Ascending aorta (tissue), 2 donors: ENCODE data around the gene ZW10. TPM values are rescaled to one million over a fixed set of nuclear protein-coding genes. Genes with fewer than 3 reads are reported as not detected.
"Not testable (repeated sequence)": the region's sequence is repeated elsewhere in the genome, so short reads cannot be mapped to it uniquely, and the experiment has no call there.

Experiments used
- DNase-seq, 2 donors: peaks; one replicate each; pipeline ENCODE4 v3.0.0-alpha.2; 2019; ENCODE audit warnings: low spot score in 2 of 2
- H3K27ac ChIP-seq, 2 donors: fragments of 200-600 bp; sonication (generic); one replicate each; pipeline ENCODE4 v1.5.1; 2016 to 2017; ENCODE audit warnings: mild to moderate bottlenecking in 1 of 2
- H3K27me3 ChIP-seq: fragments of 200-600 bp; sonication (generic); one replicate; pipeline ENCODE4 v1.5.1; 2017
- H3K36me3 ChIP-seq, 2 donors: fragments of 200-600 bp; sonication (generic); one replicate each; pipeline ENCODE4 v1.5.1; 2016
- H3K4me1 ChIP-seq, 2 donors: fragments of 200-600 bp; sonication (generic); one replicate each; pipeline ENCODE4 v1.5.1; 2016 to 2017; ENCODE audit warnings: mild to moderate bottlenecking in 1 of 2
- H3K4me3 ChIP-seq, 2 donors: fragments of 200-600 bp; sonication (generic); one replicate each; pipeline ENCODE4 v1.5.1; 2016 to 2017; ENCODE audit warnings: mild to moderate bottlenecking in 1 of 2
- H3K9me3 ChIP-seq, 2 donors: fragments of 200-600 bp; sonication (generic); one replicate each; pipeline ENCODE4 v1.5.1; 2016
- intact Hi-C: fragments of 100-400 bp; cut with DNase I; formaldehyde crosslinking; loops from one replicate; pipeline ENCODE4 v1.15.1; 2023
- total RNA-seq: library from RNA; depleted of rRNA; stranded (reverse); fragments of >200 nt; gene quantifications from one replicate; pipeline ENCODE4 v1.1.0, GENCODE V29; 2016
- TF ChIP-seq, protein P1 (sequence below), 3 experiments: fragments of 200-600 bp in 2 of 3; fragments of 450-650 bp in 1 of 3; sonication (generic) in 2 of 3; IDR thresholded peaks; one replicate each; pipeline ENCODE4 v1.5.1; 2016 to 2019; ENCODE audit warnings: antibody characterized with exemption in 3 of 3, mild to moderate bottlenecking in 1 of 3, moderate library complexity in 1 of 3

Gene ZW10
- total RNA-seq, 1 donor from 2014 or later = 12.3 TPM

DNA sequence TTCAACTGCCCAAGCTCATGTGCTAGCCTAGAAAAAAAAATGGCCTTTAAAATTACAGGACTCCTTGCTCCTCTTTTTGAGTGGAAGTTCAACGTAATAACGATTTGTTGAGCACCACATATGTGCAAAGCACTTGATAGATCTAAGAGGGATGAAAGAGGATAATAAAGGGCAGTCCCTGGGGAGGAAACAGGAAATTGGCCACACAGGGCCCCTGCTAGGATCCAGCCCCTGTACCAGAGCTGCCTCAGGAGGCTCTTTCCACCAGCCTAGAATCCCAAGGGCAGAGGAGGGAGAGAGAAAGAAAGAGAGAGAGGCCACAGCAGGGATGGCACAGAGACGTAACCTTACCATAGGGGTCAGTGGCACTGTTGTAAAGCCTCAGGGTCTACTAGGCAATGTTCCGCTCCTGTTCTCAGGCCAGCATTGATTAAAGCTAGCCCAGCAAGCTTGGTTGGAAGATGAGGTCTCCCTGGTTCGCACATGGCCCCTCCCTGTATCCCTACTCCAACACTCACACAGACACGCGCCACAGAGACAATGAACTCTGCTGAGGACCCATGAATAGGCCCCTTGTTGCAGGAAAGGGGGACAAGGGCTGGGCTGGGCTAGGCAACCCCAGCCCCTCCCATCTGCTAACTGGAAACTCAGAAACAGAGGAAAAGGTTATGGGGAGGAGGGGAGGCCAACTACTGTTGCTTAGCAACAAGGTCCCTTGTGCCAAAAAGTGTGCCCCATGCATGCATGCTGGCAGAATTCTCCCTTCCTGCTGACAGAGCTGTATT lies 67.4 kb downstream of the ZW10 start, which contains the start of gene TMPRSS5:
Gene TMPRSS5, minus strand, starts transcription at position 438 of the 785 bp plus-strand sequence. Its CDS starts 84 bp downstream, at position 354.
- no peak for DNase-seq
- Histone ChIP-seq H3K9me3 (peaks cover 0 to 14% of the 10 kb centered on the region in 2 donors), H3K36me3 (no peaks in the 10 kb centered on the region), H3K27me3 (no peaks in the 10 kb centered on the region), H3K4me3 (no peak within 1 kb of the TSS), H3K4me1 (no peaks in the 10 kb centered on the region), H3K27ac (no peak within 1 kb of the TSS)
- TF ChIP-seq, protein P1, sequence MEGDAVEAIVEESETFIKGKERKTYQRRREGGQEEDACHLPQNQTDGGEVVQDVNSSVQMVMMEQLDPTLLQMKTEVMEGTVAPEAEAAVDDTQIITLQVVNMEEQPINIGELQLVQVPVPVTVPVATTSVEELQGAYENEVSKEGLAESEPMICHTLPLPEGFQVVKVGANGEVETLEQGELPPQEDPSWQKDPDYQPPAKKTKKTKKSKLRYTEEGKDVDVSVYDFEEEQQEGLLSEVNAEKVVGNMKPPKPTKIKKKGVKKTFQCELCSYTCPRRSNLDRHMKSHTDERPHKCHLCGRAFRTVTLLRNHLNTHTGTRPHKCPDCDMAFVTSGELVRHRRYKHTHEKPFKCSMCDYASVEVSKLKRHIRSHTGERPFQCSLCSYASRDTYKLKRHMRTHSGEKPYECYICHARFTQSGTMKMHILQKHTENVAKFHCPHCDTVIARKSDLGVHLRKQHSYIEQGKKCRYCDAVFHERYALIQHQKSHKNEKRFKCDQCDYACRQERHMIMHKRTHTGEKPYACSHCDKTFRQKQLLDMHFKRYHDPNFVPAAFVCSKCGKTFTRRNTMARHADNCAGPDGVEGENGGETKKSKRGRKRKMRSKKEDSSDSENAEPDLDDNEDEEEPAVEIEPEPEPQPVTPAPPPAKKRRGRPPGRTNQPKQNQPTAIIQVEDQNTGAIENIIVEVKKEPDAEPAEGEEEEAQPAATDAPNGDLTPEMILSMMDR (IDR thresholded peaks at IDR 0.05) = no peak
- intact Hi-C loops = no loop called here

DNA sequence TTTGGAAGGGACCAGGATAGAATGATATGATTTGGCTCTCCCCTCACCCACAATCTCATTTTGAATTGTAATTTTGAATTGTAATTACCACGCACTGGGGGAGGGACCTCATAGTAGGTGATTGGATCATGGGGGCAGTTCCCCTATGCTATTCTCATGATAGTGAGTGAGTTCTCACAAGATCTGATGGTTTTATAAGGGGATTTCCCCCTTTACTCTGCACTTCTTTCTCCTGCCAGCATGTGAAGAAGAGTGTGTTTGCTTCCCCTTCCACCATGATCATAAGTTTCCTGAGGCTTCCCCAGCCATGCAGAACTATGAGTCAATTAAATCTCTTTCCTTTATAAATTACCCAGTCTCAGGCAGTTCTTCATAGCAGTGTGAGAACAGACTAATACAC lies 69.9 kb downstream of the ZW10 start:
- H3K27ac ChIP-seq, H3K4me1 ChIP-seq, H3K27me3 ChIP-seq, H3K9me3 ChIP-seq, DNase-seq, H3K36me3 ChIP-seq, H3K4me3 ChIP-seq, intact Hi-C loops: not testable (repeated sequence)

DNA sequence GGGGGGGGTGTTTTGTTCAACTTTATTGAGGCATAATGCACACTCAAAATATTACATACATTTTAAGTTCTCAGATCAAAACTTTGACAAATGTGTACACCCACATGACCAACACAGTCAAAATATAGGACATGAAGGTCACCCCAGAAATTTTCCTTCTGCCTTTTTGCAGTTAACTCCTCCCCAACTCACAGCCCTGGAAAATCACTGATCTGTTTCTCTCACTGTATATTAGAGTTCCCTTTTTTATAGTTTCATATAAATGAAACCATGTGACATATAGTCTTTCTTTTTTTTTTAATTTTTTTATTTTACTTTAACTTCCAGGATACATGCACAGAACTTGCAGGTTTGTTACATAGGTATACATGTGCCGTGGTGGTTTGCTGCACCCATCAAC lies 72.0 kb downstream of the ZW10 start:
- no peaks in the 10 kb centered on the region for H3K36me3 ChIP-seq
- H3K27me3 ChIP-seq = no peaks in the 10 kb centered on the region
- no peaks in the 10 kb centered on the region for H3K9me3 ChIP-seq
- no peaks in the 10 kb centered on the region for H3K4me1 ChIP-seq
- intact Hi-C loops = no loop called here
- H3K4me3 ChIP-seq = no peak overlapping the region
- TF ChIP-seq, protein P1 (IDR thresholded peaks at IDR 0.05) = no peak
- H3K27ac ChIP-seq = no peak overlapping the region
- no peak for DNase-seq

DNA sequence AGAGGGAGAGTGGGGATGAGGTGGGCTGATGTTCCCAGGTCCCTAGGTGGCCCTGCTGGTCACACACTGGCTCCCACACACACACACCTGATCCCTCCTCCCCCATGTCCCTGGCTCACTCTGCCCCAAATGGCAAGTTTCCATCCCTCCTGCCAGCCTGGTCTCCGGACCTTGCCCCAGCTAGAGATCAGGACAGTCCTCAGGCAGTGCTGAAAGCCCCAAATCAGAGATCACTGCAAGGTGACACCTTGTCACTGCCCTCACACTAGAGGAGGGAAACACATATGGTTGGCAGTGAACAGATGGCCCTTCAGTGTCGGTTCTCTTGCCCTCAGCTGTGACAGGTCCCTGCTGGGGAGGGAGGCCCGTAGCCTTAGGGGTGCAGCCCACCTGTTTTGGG lies 75.0 kb downstream of the ZW10 start:
- TF ChIP-seq, protein P1 (IDR thresholded peaks at IDR 0.05) = no peak
- no peaks in the 10 kb centered on the region for H3K27me3 ChIP-seq
- no peak overlapping the region for H3K27ac ChIP-seq
- no peaks in the 10 kb centered on the region for H3K36me3 ChIP-seq
- no peak for DNase-seq
- intact Hi-C loops = no loop called here
- no peaks in the 10 kb centered on the region for H3K9me3 ChIP-seq
- H3K4me1 ChIP-seq = no peaks in the 10 kb centered on the region
- no peak overlapping the region for H3K4me3 ChIP-seq

DNA sequence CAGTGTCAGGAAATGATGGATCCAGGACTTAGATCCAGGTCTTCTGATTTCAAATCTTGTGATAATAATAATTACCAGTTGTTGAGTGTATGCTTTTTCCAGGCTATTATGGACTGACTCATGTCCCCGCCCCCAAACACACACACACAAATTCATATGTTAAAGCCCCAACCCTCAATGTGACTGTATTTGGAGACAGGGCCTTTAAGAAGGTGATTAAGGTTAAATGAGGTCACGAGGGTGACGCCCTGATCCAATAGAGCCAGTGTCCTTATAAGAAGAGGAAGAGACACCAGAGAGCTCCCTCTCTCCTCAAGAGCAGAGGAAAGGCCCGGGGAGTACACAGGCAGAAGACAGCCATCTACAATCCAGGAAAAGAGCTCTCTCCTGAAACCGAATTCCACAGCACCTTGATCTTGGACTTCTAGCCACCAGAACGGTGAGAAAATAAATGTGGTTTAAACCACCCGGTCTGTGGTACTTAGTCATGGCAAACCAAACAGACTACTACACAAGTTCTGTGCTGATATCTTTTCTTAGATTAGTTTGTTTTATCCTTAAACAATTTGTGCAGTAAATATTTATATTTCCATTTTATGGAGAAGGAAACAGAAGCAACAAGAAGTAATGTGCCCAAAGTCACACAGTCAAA lies 75.6 kb downstream of the ZW10 start:
- H3K4me1 ChIP-seq = no peaks in the 10 kb centered on the region
- no peak overlapping the region for H3K4me3 ChIP-seq
- H3K27me3 ChIP-seq = no peaks in the 10 kb centered on the region
- DNase-seq = no peak
- no peak overlapping the region for H3K27ac ChIP-seq
- TF ChIP-seq, protein P1 (IDR thresholded peaks at IDR 0.05) = no peak
- H3K9me3 ChIP-seq = no peaks in the 10 kb centered on the region
- intact Hi-C loops = no loop called here
- no peaks in the 10 kb centered on the region for H3K36me3 ChIP-seq

DNA sequence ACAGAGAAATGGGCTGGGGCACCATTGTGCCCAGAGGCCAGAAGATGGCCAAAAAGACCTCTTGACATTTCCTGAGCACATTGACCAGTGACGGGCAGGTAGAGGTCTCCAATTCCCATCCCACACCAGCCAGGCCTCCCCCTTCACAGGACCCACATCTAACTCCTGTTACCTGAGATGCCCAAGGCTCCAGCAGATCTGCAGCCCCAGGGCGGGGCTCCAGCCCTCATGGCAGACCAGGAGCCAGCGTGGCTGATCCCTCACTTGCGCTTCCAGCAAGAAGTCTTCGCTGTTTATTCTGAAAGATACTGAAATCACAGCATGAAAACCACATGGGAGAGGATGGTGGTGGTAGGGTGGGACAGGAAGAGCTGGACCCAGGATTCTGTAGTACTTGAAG lies 76.4 kb downstream of the ZW10 start:
- no peaks in the 10 kb centered on the region for H3K36me3 ChIP-seq
- H3K4me1 ChIP-seq = no peaks in the 10 kb centered on the region
- TF ChIP-seq, protein P1 (IDR thresholded peaks at IDR 0.05) = no peak
- H3K27me3 ChIP-seq = no peaks in the 10 kb centered on the region
- intact Hi-C loops = no loop called here
- no peaks in the 10 kb centered on the region for H3K9me3 ChIP-seq
- no peak overlapping the region for H3K27ac ChIP-seq
- no peak for DNase-seq
- no peak overlapping the region for H3K4me3 ChIP-seq
